Chondrocyte (in vitro differentiated cells): ENCODE measurements around the gene APOL4. TPM values are rescaled to one million over a fixed set of nuclear protein-coding genes. Genes with fewer than 3 reads are reported as not detected.

Experiments
- DNase-seq: peaks from one replicate; pipeline ENCODE4 v3.0.0; 2021; ENCODE audit warnings: mixed read lengths, low spot score
- H3K27ac Mint-ChIP-seq: one replicate; pipeline ENCODE4 v1.8.0; 2021; ENCODE audit warnings: mild to moderate bottlenecking, moderate library complexity, mixed read lengths; ENCODE audit not compliant: unreplicated experiment
- H3K27me3 Mint-ChIP-seq: 2 replicates; pipeline ENCODE4 v1.8.0; 2021; ENCODE audit warnings: low read depth, mixed read lengths
- H3K36me3 Mint-ChIP-seq: 2 replicates; pipeline ENCODE4 v1.8.0; 2021; ENCODE audit warnings: low read depth, mixed read lengths
- H3K4me1 Mint-ChIP-seq: 2 replicates; pipeline ENCODE4 v1.8.0; 2021; ENCODE audit warnings: low read depth, mild to moderate bottlenecking, mixed read lengths
- H3K4me3 Mint-ChIP-seq: one replicate; pipeline ENCODE4 v1.8.0; 2021; ENCODE audit warnings: mild to moderate bottlenecking, moderate library complexity, mixed read lengths; ENCODE audit not compliant: unreplicated experiment
- H3K9me3 Mint-ChIP-seq: 2 replicates; pipeline ENCODE4 v1.8.0; 2021; ENCODE audit warnings: low read depth, mixed read lengths
- CTCF ChIP-seq: fragments of 200-600 bp; sonication (generic); IDR thresholded peaks from 2 replicates; pipeline ENCODE4 v1.5.0; 2021; ENCODE audit warnings: antibody characterized with exemption, mild to moderate bottlenecking, moderate library complexity
- total RNA-seq: library from RNA; stranded (reverse); gene quantifications from 3 replicates; pipeline ENCODE4 v1.2.1, GENCODE V29; 2021

Gene APOL4
- total RNA-seq, 1 donor from 2014 or later, result not detected

GRCh38 chr22:36197514-36198146 is 4.0 kb downstream of the APOL4 start:
- H3K4me3 Mint-ChIP-seq, result no peak overlapping the region
- DNase-seq, result no peak
- H3K9me3 Mint-ChIP-seq, result no peaks in the 10 kb centered on the region
- H3K27me3 Mint-ChIP-seq, result no peaks in the 10 kb centered on the region
- no peak overlapping the region for H3K27ac Mint-ChIP-seq
- peaks cover 30% of the 10 kb centered on the region for H3K4me1 Mint-ChIP-seq
- TF ChIP-seq CTCF, result no peak
- H3K36me3 Mint-ChIP-seq, result no peaks in the 10 kb centered on the region

- Mint-ChIP-seq H3K27me3 (no peaks in the 10 kb centered on the region), H3K4me1 (peaks cover 34% of the 10 kb centered on the region), H3K36me3 (no peaks in the 10 kb centered on the region), H3K9me3 (no peaks in the 10 kb centered on the region), H3K4me3 (no peak overlapping the region), H3K27ac (peak overlapping the region; percentile 66)
- DNase-seq, result no peak
- no peak for TF ChIP-seq CTCF
Observed at GRCh38 chr22:36197065-36197440, 4.6 kb downstream of the APOL4 start.

- Mint-ChIP-seq H3K4me3 (no peak overlapping the region), H3K4me1 (peaks cover 34% of the 10 kb centered on the region), H3K27me3 (no peaks in the 10 kb centered on the region), H3K27ac (no peak overlapping the region), H3K36me3 (no peaks in the 10 kb centered on the region), H3K9me3 (no peaks in the 10 kb centered on the region)
- DNase-seq, result no peak
- no peak for TF ChIP-seq CTCF
Observed at GRCh38 chr22:36196254-36197064, 5.2 kb downstream of the APOL4 start.

GRCh38 chr22:36194971-36195370 is 6.6 kb downstream of the APOL4 start:
- H3K9me3 Mint-ChIP-seq, result no peaks in the 10 kb centered on the region
- peaks cover 34% of the 10 kb centered on the region for H3K4me1 Mint-ChIP-seq

More at GRCh38 chr22:36194971-36195370, 6.6 kb downstream of the APOL4 start:
- Mint-ChIP-seq H3K27ac (peak overlapping the region; percentile 12), H3K27me3 (no peaks in the 10 kb centered on the region), H3K36me3 (no peaks in the 10 kb centered on the region), H3K4me3 (no peak overlapping the region)
- DNase-seq, result no peak
- TF ChIP-seq CTCF, result peak; percentile 90
